ENCODE data around the gene THAP11.
A peak's percentile ranks its signal among the peaks of the same experiment; 100 is the strongest.

THAP11 gene

GRCh38 chr16:67864594-67864993 lies 22.5 kb downstream of the THAP11 start:
- WGBS = 84% methylated on average over 2 of the region's 2 CpGs
- Histone ChIP-seq H3K9ac (ENCODE audit: low read depth, low read length) (no peak overlapping the region), H3K4me3 (ENCODE audit: low read length) (no peak overlapping the region), H3K27me3 (ENCODE audit: insufficient read depth, low read length) (no peaks in the 10 kb centered on the region), H3K27ac (ENCODE audit: low read depth, low read length) (no peak overlapping the region), H3K4me1 (ENCODE audit: insufficient read depth, low read length) (no peaks in the 10 kb centered on the region), H3K36me3 (ENCODE audit: insufficient read depth, low read length) (peaks cover 65% of the 10 kb centered on the region), H3K9me3 (ENCODE audit: insufficient read depth, low read depth, low read length) (no peaks in the 10 kb centered on the region)

- Histone ChIP-seq H3K27ac (ENCODE audit: low read depth, low read length) (no peak overlapping the region), H3K4me3 (ENCODE audit: low read length) (no peak overlapping the region), H3K9me3 (ENCODE audit: insufficient read depth, low read depth, low read length) (no peaks in the 10 kb centered on the region), H3K9ac (ENCODE audit: low read depth, low read length) (no peak overlapping the region), H3K36me3 (ENCODE audit: insufficient read depth, low read length) (peaks cover 71% of the 10 kb centered on the region), H3K4me1 (ENCODE audit: insufficient read depth, low read length) (no peaks in the 10 kb centered on the region), H3K27me3 (ENCODE audit: insufficient read depth, low read length) (no peaks in the 10 kb centered on the region)
- 85% methylated on average over 2 of the region's 2 CpGs for WGBS
These were observed 23.2 kb downstream of the THAP11 start for GRCh38 chr16:67865318-67865717.

GRCh38 chr16:67868290-67868689 lies 26.2 kb downstream of the THAP11 start:
- Histone ChIP-seq H3K36me3 (ENCODE audit: insufficient read depth, low read length) (peaks cover 77% of the 10 kb centered on the region), H3K4me1 (ENCODE audit: insufficient read depth, low read length) (no peaks in the 10 kb centered on the region), H3K27me3 (ENCODE audit: insufficient read depth, low read length) (no peaks in the 10 kb centered on the region), H3K4me3 (ENCODE audit: low read length) (no peak overlapping the region), H3K9me3 (ENCODE audit: insufficient read depth, low read depth, low read length) (no peaks in the 10 kb centered on the region), H3K27ac (ENCODE audit: low read depth, low read length) (no peak overlapping the region), H3K9ac (ENCODE audit: low read depth, low read length) (no peak overlapping the region)
- WGBS = 96% methylated on average over 6 of the region's 6 CpGs

GRCh38 chr16:67869653-67870052 lies 27.5 kb downstream of the THAP11 start:
- WGBS = 96% methylated on average over 7 of the region's 7 CpGs

GRCh38 chr16:67871256-67871655 lies 29.1 kb downstream of the THAP11 start:
- 85% methylated on average over 3 of the region's 3 CpGs for WGBS
- H3K4me1 ChIP-seq (ENCODE audit: insufficient read depth, low read length) = peaks cover 8% of the 10 kb centered on the region; the same call in 1 of the 2 replicates
- H3K4me3 ChIP-seq (ENCODE audit: low read length) = no peak overlapping the region
- H3K9me3 ChIP-seq (ENCODE audit: insufficient read depth, low read depth, low read length) = no peaks in the 10 kb centered on the region
- H3K27ac ChIP-seq (ENCODE audit: low read depth, low read length) = no peak overlapping the region
- H3K27me3 ChIP-seq (ENCODE audit: insufficient read depth, low read length) = no peaks in the 10 kb centered on the region
- peaks cover 63% of the 10 kb centered on the region for H3K36me3 ChIP-seq (ENCODE audit: insufficient read depth, low read length)
- no peak overlapping the region for H3K9ac ChIP-seq (ENCODE audit: low read depth, low read length)

More at GRCh38 chr16:67869653-67870052, 27.5 kb downstream of the THAP11 start:
- Histone ChIP-seq H3K9ac (ENCODE audit: low read depth, low read length) (no peak overlapping the region), H3K27ac (ENCODE audit: low read depth, low read length) (no peak overlapping the region), H3K27me3 (ENCODE audit: insufficient read depth, low read length) (no peaks in the 10 kb centered on the region), H3K4me3 (ENCODE audit: low read length) (no peak overlapping the region), H3K36me3 (ENCODE audit: insufficient read depth, low read length) (peaks cover 72% of the 10 kb centered on the region), H3K4me1 (ENCODE audit: insufficient read depth, low read length) (peaks cover 8% of the 10 kb centered on the region; the same call in 1 of the 2 replicates), H3K9me3 (ENCODE audit: insufficient read depth, low read depth, low read length) (no peaks in the 10 kb centered on the region)

GRCh38 chr16:67872131-67872630 lies 30.1 kb downstream of the THAP11 start:
- H3K27me3 ChIP-seq (ENCODE audit: insufficient read depth, low read length) = no peaks in the 10 kb centered on the region
- H3K9ac ChIP-seq (ENCODE audit: low read depth, low read length) = no peak overlapping the region
- WGBS = 75% methylated on average over 2 of the region's 2 CpGs
- no peaks in the 10 kb centered on the region for H3K9me3 ChIP-seq (ENCODE audit: insufficient read depth, low read depth, low read length)
- H3K4me3 ChIP-seq (ENCODE audit: low read length) = peak overlapping the region; percentile 97
- H3K36me3 ChIP-seq (ENCODE audit: insufficient read depth, low read length) = peaks cover 63% of the 10 kb centered on the region
- H3K4me1 ChIP-seq (ENCODE audit: insufficient read depth, low read length) = peaks cover 8% of the 10 kb centered on the region; the same call in 1 of the 2 replicates
- no peak overlapping the region for H3K27ac ChIP-seq (ENCODE audit: low read depth, low read length)

- H3K27me3 ChIP-seq (ENCODE audit: insufficient read depth, low read length) = no peaks in the 10 kb centered on the region
- H3K36me3 ChIP-seq (ENCODE audit: insufficient read depth, low read length) = peaks cover 63% of the 10 kb centered on the region
- no peaks in the 10 kb centered on the region for H3K9me3 ChIP-seq (ENCODE audit: insufficient read depth, low read depth, low read length)
- H3K27ac ChIP-seq (ENCODE audit: low read depth, low read length) = peak within 1 kb of the TSS; percentile 62
- H3K4me3 ChIP-seq (ENCODE audit: low read length) = peak within 1 kb of the TSS; percentile 97
- H3K4me1 ChIP-seq (ENCODE audit: insufficient read depth, low read length) = peaks cover 8% of the 10 kb centered on the region; the same call in 1 of the 2 replicates
- WGBS = 5% methylated on average over 72 of the region's 72 CpGs
- H3K9ac ChIP-seq (ENCODE audit: low read depth, low read length) = peak within 1 kb of the TSS; percentile 93
These were observed 30.7 kb downstream of the THAP11 start, which contains the start of gene EDC4 for GRCh38 chr16:67872631-67873434. Gene EDC4 (plus strand): TSS chr16:67873052. CDS start chr16:67873262, 210 bp downstream.

GRCh38 chr16:67873435-67874370 lies 31.6 kb downstream of the THAP11 start:
- H3K4me3 ChIP-seq (ENCODE audit: low read length) = peak overlapping the region; percentile 97
- peak overlapping the region; percentile 93 for H3K9ac ChIP-seq (ENCODE audit: low read depth, low read length)
- peaks cover 8% of the 10 kb centered on the region; the same call in 1 of the 2 replicates for H3K4me1 ChIP-seq (ENCODE audit: insufficient read depth, low read length)
- no peaks in the 10 kb centered on the region for H3K9me3 ChIP-seq (ENCODE audit: insufficient read depth, low read depth, low read length)
- no peaks in the 10 kb centered on the region for H3K27me3 ChIP-seq (ENCODE audit: insufficient read depth, low read length)
- peak overlapping the region; percentile 62 for H3K27ac ChIP-seq (ENCODE audit: low read depth, low read length)
- WGBS = 26% methylated on average over 23 of the region's 23 CpGs
- H3K36me3 ChIP-seq (ENCODE audit: insufficient read depth, low read length) = peaks cover 63% of the 10 kb centered on the region

GRCh38 chr16:67874372-67874771 lies 32.3 kb downstream of the THAP11 start:
- Histone ChIP-seq H3K4me3 (ENCODE audit: low read length) (peak overlapping the region; percentile 97), H3K9me3 (ENCODE audit: insufficient read depth, low read depth, low read length) (no peaks in the 10 kb centered on the region), H3K36me3 (ENCODE audit: insufficient read depth, low read length) (peaks cover 63% of the 10 kb centered on the region), H3K27ac (ENCODE audit: low read depth, low read length) (no peak overlapping the region), H3K4me1 (ENCODE audit: insufficient read depth, low read length) (peaks cover 8% of the 10 kb centered on the region; the same call in 1 of the 2 replicates), H3K27me3 (ENCODE audit: insufficient read depth, low read length) (no peaks in the 10 kb centered on the region), H3K9ac (ENCODE audit: low read depth, low read length) (no peak overlapping the region)
- WGBS = 89% methylated on average over 3 of the region's 3 CpGs

GRCh38 chr16:67877064-67877463 lies 34.9 kb downstream of the THAP11 start:
- Histone ChIP-seq H3K4me1 (ENCODE audit: insufficient read depth, low read length) (peaks cover 8% of the 10 kb centered on the region; the same call in 1 of the 2 replicates), H3K36me3 (ENCODE audit: insufficient read depth, low read length) (peaks cover 64% of the 10 kb centered on the region), H3K9ac (ENCODE audit: low read depth, low read length) (no peak overlapping the region), H3K27ac (ENCODE audit: low read depth, low read length) (no peak overlapping the region), H3K9me3 (ENCODE audit: insufficient read depth, low read depth, low read length) (no peaks in the 10 kb centered on the region), H3K4me3 (ENCODE audit: low read length) (no peak overlapping the region), H3K27me3 (ENCODE audit: insufficient read depth, low read length) (no peaks in the 10 kb centered on the region)
- WGBS = 98% methylated on average over 11 of the region's 11 CpGs

Measured in HUES64 (cell line).